ENCODE data around the gene SLC15A4.

The SLC15A4 gene

GRCh38 chr12:128818065-128819022, 5.4 kb downstream of the SLC15A4 start:
- TF ChIP-seq CTCF (IDR thresholded peaks at IDR 0.05; ENCODE audit: low read depth, low read length, missing control alignments) = no peak
- H3K4me3 ChIP-seq (replicated peaks; ENCODE audit: low read depth, low read length) = no peak overlapping the region

GRCh38 chr12:128817111-128818015, 6.4 kb downstream of the SLC15A4 start:
- H3K4me3 ChIP-seq (replicated peaks; ENCODE audit: low read depth, low read length) = no peak overlapping the region
- DNase-seq (ENCODE audit: extremely low read depth, low read depth) = no peak
- no peak for TF ChIP-seq CTCF (IDR thresholded peaks at IDR 0.05; ENCODE audit: low read depth, low read length, missing control alignments)

More at GRCh38 chr12:128818065-128819022, 5.4 kb downstream of the SLC15A4 start:
- DNase-seq (ENCODE audit: extremely low read depth, low read depth) = no peak

DNA sequence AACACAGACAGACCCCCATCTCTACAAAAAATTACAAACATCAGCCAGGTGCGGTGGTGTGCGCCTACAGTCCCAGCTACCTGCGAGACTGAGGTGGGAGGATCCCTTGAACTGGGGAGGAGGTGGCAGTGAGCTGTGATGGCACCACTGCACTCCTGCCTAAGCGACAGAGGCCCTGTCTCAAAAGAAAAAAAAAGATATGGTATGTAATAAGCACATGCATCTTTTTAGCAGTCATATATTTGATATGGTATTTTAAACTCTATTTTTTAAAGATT, 7.2 kb downstream of the SLC15A4 start:
- H3K4me3 ChIP-seq (replicated peaks; ENCODE audit: low read depth, low read length) = no peak overlapping the region
- DNase-seq (ENCODE audit: extremely low read depth, low read depth) = no peak
- TF ChIP-seq CTCF (IDR thresholded peaks at IDR 0.05; ENCODE audit: low read depth, low read length, missing control alignments) = no peak

DNA sequence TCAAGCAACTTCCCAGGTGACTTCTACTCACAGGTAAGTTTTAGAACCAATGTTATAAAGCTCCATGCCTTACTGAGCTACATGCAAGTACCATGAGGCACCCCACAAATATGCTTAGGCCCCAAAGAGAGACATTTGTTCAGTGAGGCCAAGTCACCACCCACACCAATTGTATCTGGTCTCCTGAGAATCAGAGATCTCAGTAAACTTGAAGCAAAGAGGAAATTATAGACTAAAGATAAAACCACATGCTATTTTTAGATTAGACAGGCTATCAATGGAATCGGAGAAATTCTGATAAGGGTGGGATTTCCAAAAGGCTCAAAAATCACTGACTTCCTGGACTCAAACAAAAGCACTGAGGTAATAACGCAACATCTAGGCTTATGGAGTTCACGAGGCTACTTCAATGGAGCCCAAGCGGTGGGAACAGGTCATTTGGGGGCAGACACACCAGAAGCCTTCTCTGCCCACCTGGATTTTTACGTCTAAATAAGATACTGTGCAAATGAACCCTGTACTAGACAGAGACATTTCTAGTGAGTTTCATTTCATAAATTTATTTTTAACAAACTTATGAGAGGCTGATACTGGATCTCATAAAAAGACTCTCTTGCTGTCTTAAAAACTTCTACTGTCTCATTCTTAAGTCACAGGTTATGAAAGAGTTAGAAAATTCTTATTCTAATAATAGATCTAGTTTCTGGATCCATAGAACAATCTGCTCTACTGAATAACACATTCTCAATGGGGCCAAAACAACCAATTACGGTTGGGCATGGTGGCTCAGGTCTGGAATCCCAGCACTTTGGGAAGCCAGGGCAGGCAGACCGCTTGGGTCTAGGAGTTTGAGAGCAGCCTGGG, 7.7 kb downstream of the SLC15A4 start:
- no peak for TF ChIP-seq CTCF (IDR thresholded peaks at IDR 0.05; ENCODE audit: low read depth, low read length, missing control alignments)
- DNase-seq (ENCODE audit: extremely low read depth, low read depth) = no peak
- H3K4me3 ChIP-seq (replicated peaks; ENCODE audit: low read depth, low read length) = no peak overlapping the region

GRCh38 chr12:128814411-128815261, 9.1 kb downstream of the SLC15A4 start:
- no peak overlapping the region for H3K4me3 ChIP-seq (replicated peaks; ENCODE audit: low read depth, low read length)
- TF ChIP-seq CTCF (IDR thresholded peaks at IDR 0.05; ENCODE audit: low read depth, low read length, missing control alignments) = no peak
- no peak for DNase-seq (ENCODE audit: extremely low read depth, low read depth)
